Body of pancreas (tissue), 4 donors: ENCODE results near the gene OR1L8.

Experiments used
- CTCF ChIP-seq, 7 experiments: fragments of 450-650 bp in 4 of 7; fragments of 200-600 bp in 3 of 7; sonication (generic) in 3 of 7; IDR thresholded peaks; one replicate each; pipeline ENCODE4 v1.5.1; 2016 to 2019; ENCODE audit warnings: antibody characterized with exemption in 7 of 7
- POLR2A ChIP-seq, 3 donors: fragments of 450-650 bp; IDR thresholded peaks; one replicate each; pipeline ENCODE4 v1.6.1; 2016; ENCODE audit warnings: antibody characterized with exemption in 3 of 3, mild to moderate bottlenecking in 2 of 3

GRCh38 chr9:122614362-122614761, 31.2 kb upstream of the OR1L8 start, which contains the start of gene OR1Q1:
- TF ChIP-seq CTCF (IDR thresholded peaks at IDR 0.05) (no peak), POLR2A (IDR thresholded peaks at IDR 0.05) (no peak)
